ENCODE data around the gene SH3D19.
A peak's percentile ranks its signal among the peaks of the same experiment; 100 is the strongest.

DNA sequence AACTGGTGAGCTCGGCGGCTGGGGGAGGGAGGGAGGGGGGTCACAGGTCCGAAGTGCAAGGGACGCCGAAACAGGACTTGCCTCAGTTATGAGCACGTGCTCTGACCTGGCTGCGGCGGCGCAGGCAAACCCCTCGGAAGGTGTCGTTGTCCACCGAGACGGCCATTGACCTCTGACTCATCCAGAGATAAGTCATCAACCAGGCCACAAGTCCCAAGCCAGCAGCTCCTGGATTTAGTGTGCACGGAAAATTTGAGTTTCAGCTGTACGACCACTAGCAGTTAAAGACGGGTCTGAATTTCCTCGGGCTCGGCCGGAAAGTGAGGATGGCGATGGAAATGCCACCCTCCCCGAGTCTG lies 674 bp downstream of the SH3D19 start:
- TF ChIP-seq EP300 (IDR thresholded peaks at IDR 0.05) (no peak), POLR2A (IDR thresholded peaks at IDR 0.05) (no peak), POLR2AphosphoS5 (IDR thresholded peaks at IDR 0.05) (peak in 1 of 3 donors; percentile 45)
- TF ChIP-seq, protein P1, sequence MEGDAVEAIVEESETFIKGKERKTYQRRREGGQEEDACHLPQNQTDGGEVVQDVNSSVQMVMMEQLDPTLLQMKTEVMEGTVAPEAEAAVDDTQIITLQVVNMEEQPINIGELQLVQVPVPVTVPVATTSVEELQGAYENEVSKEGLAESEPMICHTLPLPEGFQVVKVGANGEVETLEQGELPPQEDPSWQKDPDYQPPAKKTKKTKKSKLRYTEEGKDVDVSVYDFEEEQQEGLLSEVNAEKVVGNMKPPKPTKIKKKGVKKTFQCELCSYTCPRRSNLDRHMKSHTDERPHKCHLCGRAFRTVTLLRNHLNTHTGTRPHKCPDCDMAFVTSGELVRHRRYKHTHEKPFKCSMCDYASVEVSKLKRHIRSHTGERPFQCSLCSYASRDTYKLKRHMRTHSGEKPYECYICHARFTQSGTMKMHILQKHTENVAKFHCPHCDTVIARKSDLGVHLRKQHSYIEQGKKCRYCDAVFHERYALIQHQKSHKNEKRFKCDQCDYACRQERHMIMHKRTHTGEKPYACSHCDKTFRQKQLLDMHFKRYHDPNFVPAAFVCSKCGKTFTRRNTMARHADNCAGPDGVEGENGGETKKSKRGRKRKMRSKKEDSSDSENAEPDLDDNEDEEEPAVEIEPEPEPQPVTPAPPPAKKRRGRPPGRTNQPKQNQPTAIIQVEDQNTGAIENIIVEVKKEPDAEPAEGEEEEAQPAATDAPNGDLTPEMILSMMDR (IDR thresholded peaks at IDR 0.05), result no peak
